ENCODE measurements around the gene YIPF4. TPM values are rescaled to one million over a fixed set of nuclear protein-coding genes. Genes with fewer than 3 reads are reported as not detected.
"Not testable (repeated sequence)": the region's sequence is repeated elsewhere in the genome, so short reads cannot be mapped to it uniquely, and the experiment has no call there.

The YIPF4 gene
- total RNA-seq, 4 donors from 2014 or later = 17.6 to 28.3 (median 23.8) TPM

- TF ChIP-seq POLR2A (IDR thresholded peaks at IDR 0.05) = no peak
- TF ChIP-seq CTCF (IDR thresholded peaks at IDR 0.05) = no peak
- Histone ChIP-seq H3K9me3 (no peaks in the 10 kb centered on the region), H3K4me1 (no peaks in the 10 kb centered on the region), H3K36me3 (peaks cover 0 to 8% of the 10 kb centered on the region in 2 donors), H3K27me3 (no peaks in the 10 kb centered on the region), H3K27ac (no peak overlapping the region), H3K4me3 (replicated peaks in 1 of 3) (no peak overlapping the region)
- 90 to 97% methylated on average over 7 of the region's 7 CpGs for WGBS, 2 donors
- no peak for DNase-seq
- intact Hi-C loops (cut with DNase I) = no loop called here
These were observed 32.9 kb downstream of the YIPF4 start for GRCh38 chr2:32310577-32310976.

GRCh38 chr2:32314886-32315285 lies 37.2 kb downstream of the YIPF4 start:
- H3K36me3 ChIP-seq = no peaks in the 10 kb centered on the region
- H3K4me1 ChIP-seq = no peaks in the 10 kb centered on the region
- DNase-seq = no peak
- H3K27ac ChIP-seq = no peak overlapping the region
- intact Hi-C loops (cut with DNase I) = no loop called here
- no peak for TF ChIP-seq CTCF (IDR thresholded peaks at IDR 0.05)
- TF ChIP-seq POLR2A (IDR thresholded peaks at IDR 0.05) = no peak
- no peak overlapping the region for H3K4me3 ChIP-seq (replicated peaks in 1 of 3)
- H3K27me3 ChIP-seq = no peaks in the 10 kb centered on the region
- WGBS, 2 donors = 91 to 98% methylated on average over 1 of the region's 1 CpG
- no peaks in the 10 kb centered on the region for H3K9me3 ChIP-seq

GRCh38 chr2:32328679-32329078 lies 51.0 kb downstream of the YIPF4 start:
- H3K27me3 ChIP-seq; H3K27ac ChIP-seq; H3K4me1 ChIP-seq; DNase-seq; H3K9me3 ChIP-seq; H3K4me3 ChIP-seq (replicated peaks in 1 of 3); intact Hi-C loops (cut with DNase I); H3K36me3 ChIP-seq: not testable (repeated sequence)
- WGBS, 2 donors = 94 to 100% methylated on average over 1 of the region's 1 CpG

GRCh38 chr2:32329180-32329980 lies 51.7 kb downstream of the YIPF4 start:
- DNase-seq; H3K4me1 ChIP-seq; H3K4me3 ChIP-seq (replicated peaks in 1 of 3); H3K36me3 ChIP-seq; H3K27me3 ChIP-seq; H3K9me3 ChIP-seq; intact Hi-C loops (cut with DNase I); H3K27ac ChIP-seq: not testable (repeated sequence)
- 94 to 95% methylated on average over 14 of the region's 14 CpGs for WGBS, 2 donors

- Histone ChIP-seq H3K9me3 (no peaks in the 10 kb centered on the region), H3K36me3 (no peaks in the 10 kb centered on the region), H3K4me3 (replicated peaks in 1 of 3) (no peak overlapping the region), H3K27me3 (no peaks in the 10 kb centered on the region), H3K4me1 (no peaks in the 10 kb centered on the region), H3K27ac (no peak overlapping the region)
- TF ChIP-seq POLR2A (IDR thresholded peaks at IDR 0.05) = no peak
- no peak for TF ChIP-seq CTCF (IDR thresholded peaks at IDR 0.05)
- intact Hi-C loops (cut with DNase I) = no loop called here
- 80 to 81% methylated on average over 2 of the region's 2 CpGs for WGBS, 2 donors
- no peak for DNase-seq
These were observed 52.4 kb downstream of the YIPF4 start for GRCh38 chr2:32330136-32330535.

- no peaks in the 10 kb centered on the region for H3K36me3 ChIP-seq
- H3K9me3 ChIP-seq = no peaks in the 10 kb centered on the region
- no peak for DNase-seq
- H3K27me3 ChIP-seq = no peaks in the 10 kb centered on the region
- H3K4me1 ChIP-seq = no peaks in the 10 kb centered on the region
- WGBS, 2 donors = 61 to 73% methylated on average over 2 of the region's 2 CpGs
- no peak overlapping the region for H3K4me3 ChIP-seq (replicated peaks in 1 of 3)
- intact Hi-C loops (cut with DNase I) = no loop called here
- no peak overlapping the region for H3K27ac ChIP-seq
- TF ChIP-seq CTCF (IDR thresholded peaks at IDR 0.05) (no peak), POLR2A (IDR thresholded peaks at IDR 0.05) (no peak)
These were observed 65.1 kb downstream of the YIPF4 start for GRCh38 chr2:32342801-32343200.

- H3K4me1 ChIP-seq; H3K27ac ChIP-seq; H3K27me3 ChIP-seq; H3K4me3 ChIP-seq (replicated peaks in 1 of 3); H3K36me3 ChIP-seq; H3K9me3 ChIP-seq; DNase-seq: not testable (repeated sequence)
- 88 to 90% methylated on average over 3 of the region's 3 CpGs for WGBS, 2 donors
- intact Hi-C loops (cut with DNase I) = loop anchor here (10.0 kb wide), 1 partner anchor 76 kb away; the partner anchor contains the start of gene YIPF4
These were observed 73.1 kb downstream of the YIPF4 start for GRCh38 chr2:32350797-32351196.

Data from thyroid gland (tissue), 4 donors.